ENCODE results near the gene UXS1.

Gene UXS1

GRCh38 chr2:106126705-106127281 lies 67.3 kb downstream of the UXS1 start:
- TF ChIP-seq, protein P1, sequence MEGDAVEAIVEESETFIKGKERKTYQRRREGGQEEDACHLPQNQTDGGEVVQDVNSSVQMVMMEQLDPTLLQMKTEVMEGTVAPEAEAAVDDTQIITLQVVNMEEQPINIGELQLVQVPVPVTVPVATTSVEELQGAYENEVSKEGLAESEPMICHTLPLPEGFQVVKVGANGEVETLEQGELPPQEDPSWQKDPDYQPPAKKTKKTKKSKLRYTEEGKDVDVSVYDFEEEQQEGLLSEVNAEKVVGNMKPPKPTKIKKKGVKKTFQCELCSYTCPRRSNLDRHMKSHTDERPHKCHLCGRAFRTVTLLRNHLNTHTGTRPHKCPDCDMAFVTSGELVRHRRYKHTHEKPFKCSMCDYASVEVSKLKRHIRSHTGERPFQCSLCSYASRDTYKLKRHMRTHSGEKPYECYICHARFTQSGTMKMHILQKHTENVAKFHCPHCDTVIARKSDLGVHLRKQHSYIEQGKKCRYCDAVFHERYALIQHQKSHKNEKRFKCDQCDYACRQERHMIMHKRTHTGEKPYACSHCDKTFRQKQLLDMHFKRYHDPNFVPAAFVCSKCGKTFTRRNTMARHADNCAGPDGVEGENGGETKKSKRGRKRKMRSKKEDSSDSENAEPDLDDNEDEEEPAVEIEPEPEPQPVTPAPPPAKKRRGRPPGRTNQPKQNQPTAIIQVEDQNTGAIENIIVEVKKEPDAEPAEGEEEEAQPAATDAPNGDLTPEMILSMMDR (IDR thresholded peaks at IDR 0.05; ENCODE audit: extremely low read depth, insufficient read depth, missing control alignments): no peak
- in situ Hi-C loops (cut with MboI; ENCODE audit: low pct_unique_long_range_greater_than_20kb, low sequenced_read_pairs, unreplicated experiment): no loop called here

DNA sequence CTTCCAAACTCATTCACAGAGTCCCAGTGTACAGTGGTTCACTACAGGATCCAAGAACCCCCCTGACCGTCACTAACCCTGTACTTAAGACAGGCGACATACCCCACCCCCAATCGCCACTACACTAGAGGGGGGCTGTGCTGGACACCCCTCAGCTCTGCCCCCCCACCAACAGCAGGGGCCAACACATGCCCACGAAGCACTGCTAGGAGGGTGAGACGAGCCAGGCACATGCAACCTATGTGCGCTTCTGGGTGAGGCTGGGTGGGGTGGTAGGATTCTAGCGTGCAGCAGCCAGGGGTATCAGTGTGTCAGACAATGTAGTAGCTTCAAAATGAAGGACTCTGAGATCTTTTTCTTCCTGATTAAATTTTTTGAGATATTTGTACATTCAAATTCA lies 67.8 kb downstream of the UXS1 start:
- in situ Hi-C loops (cut with MboI; ENCODE audit: low pct_unique_long_range_greater_than_20kb, low sequenced_read_pairs, unreplicated experiment): no loop called here
- TF ChIP-seq, protein P1 (IDR thresholded peaks at IDR 0.05; ENCODE audit: extremely low read depth, insufficient read depth, missing control alignments): no peak
- DNase-seq (ENCODE audit: low spot score): no peak

More at GRCh38 chr2:106126705-106127281, 67.3 kb downstream of the UXS1 start:
- DNase-seq (ENCODE audit: low spot score): no peak

DNA sequence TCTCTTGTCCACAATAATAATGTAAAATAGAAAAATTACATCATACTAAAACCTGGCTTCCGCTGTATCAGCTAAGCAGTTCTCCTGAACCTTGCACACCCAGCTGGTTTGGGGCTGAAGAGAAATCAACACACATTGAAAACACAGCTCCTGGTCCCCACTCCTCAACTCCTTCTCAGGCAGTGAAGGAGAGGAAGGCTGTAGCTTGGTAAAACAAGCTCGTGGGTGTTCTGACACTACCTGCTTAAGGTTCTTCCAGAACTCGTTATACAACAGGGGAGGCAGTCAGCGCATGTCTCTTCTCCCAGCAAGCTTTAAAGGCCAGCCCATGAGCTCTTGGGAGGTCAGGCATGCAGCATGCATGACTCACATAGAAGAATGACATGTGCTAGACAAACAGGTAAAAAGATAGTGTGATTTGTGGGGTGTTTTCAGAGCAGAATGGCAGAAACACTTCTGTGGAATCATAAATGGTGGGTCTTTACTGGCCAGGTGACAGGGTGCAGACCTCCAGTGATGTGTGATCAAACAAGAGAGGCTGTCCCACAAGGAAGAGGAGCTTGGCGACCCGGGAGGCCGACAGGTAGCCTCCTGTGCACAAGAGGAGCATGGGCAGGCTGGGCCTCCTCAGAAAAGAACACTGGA lies 69.1 kb downstream of the UXS1 start:
- in situ Hi-C loops (cut with MboI; ENCODE audit: low pct_unique_long_range_greater_than_20kb, low sequenced_read_pairs, unreplicated experiment): loop anchor here (25.0 kb wide), 1 partner anchor 412 kb away; no protein-coding TSS in a partner anchor
- DNase-seq (ENCODE audit: low spot score): no peak
- TF ChIP-seq, protein P1 (IDR thresholded peaks at IDR 0.05; ENCODE audit: extremely low read depth, insufficient read depth, missing control alignments): no peak

GRCh38 chr2:106124106-106124756 lies 69.9 kb downstream of the UXS1 start:
- TF ChIP-seq, protein P1 (IDR thresholded peaks at IDR 0.05; ENCODE audit: extremely low read depth, insufficient read depth, missing control alignments): no peak
- in situ Hi-C loops (cut with MboI; ENCODE audit: low pct_unique_long_range_greater_than_20kb, low sequenced_read_pairs, unreplicated experiment): loop anchor here (25.0 kb wide), 1 partner anchor 413 kb away; no protein-coding TSS in a partner anchor
- DNase-seq (ENCODE audit: low spot score): no peak

DNA sequence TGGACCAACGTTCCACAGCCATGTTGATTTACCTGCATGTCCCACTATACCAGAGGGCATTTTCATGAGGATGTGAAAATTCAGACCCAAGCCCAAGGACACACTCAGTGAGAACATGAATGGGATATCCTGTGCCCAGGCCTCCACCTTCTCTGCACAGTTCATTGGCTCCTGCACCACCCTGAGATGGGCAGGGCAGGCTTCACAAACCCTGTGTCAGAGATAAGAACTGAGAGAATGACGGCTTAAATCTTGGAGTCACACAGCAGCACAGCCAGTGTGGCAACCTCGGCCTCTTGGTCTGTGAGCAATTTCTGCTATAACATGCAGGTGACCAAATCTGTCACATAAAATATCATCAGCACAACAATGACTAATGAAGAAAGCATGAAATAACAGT lies 71.9 kb downstream of the UXS1 start:
- DNase-seq (ENCODE audit: low spot score): no peak
- TF ChIP-seq, protein P1 (IDR thresholded peaks at IDR 0.05; ENCODE audit: extremely low read depth, insufficient read depth, missing control alignments): no peak
- in situ Hi-C loops (cut with MboI; ENCODE audit: low pct_unique_long_range_greater_than_20kb, low sequenced_read_pairs, unreplicated experiment): loop anchor here (25.0 kb wide), 1 partner anchor 415 kb away; no protein-coding TSS in a partner anchor

- TF ChIP-seq, protein P1 (IDR thresholded peaks at IDR 0.05; ENCODE audit: extremely low read depth, insufficient read depth, missing control alignments): no peak
- in situ Hi-C loops (cut with MboI; ENCODE audit: low pct_unique_long_range_greater_than_20kb, low sequenced_read_pairs, unreplicated experiment): loop anchor here (25.0 kb wide), 1 partner anchor 417 kb away; no protein-coding TSS in a partner anchor
- DNase-seq (ENCODE audit: low spot score): no peak
These were observed 73.7 kb downstream of the UXS1 start for GRCh38 chr2:106120432-106120831.

Data from GM13977 (cell line).